SK-N-SH (cell line): ENCODE results near the gene MEG3. TPM values are rescaled to one million over a fixed set of nuclear protein-coding genes. Genes with fewer than 3 reads are reported as not detected.

Experiments used
- CTCF ChIA-PET: fragments of 300-600, 350-600 bp; formaldehyde crosslinking; extraction: SDS; loops from one replicate; lab custom pipeline; 2021; lab: Yijun Ruan, JAX
- POLR2A ChIA-PET: fragments of 350-600 bp; sonication (Branson Sonifier 250); formaldehyde crosslinking; extraction: SDS; loops from one replicate; lab custom pipeline; 2020; ENCODE audit warnings: antibody characterized with exemption, inconsistent platforms; lab: Yijun Ruan, JAX
- DNase-seq: peaks from one replicate; pipeline ENCODE4 v3.0.0; 2012
- H2AFZ ChIP-seq: fragments of 200-600 bp; sonication (generic); 2 replicates; pipeline ENCODE4 v1.8.1; 2016; ENCODE audit warnings: antibody characterized with exemption, mild to moderate bottlenecking, low read depth
- H3F3A ChIP-seq: fragments of 200-600 bp; sonication (generic); replicated peaks from 2 replicates; pipeline ENCODE3; 2016; ENCODE audit warnings: antibody characterized with exemption, mild to moderate bottlenecking; ENCODE audit not compliant: insufficient read depth
- H3K27ac ChIP-seq, 2 experiments: fragments of 200-500 bp in 1 of 2; fragments of 200-600 bp in 1 of 2; sonication (Bioruptor generic) in 1 of 2; sonication (generic), shearing (Covaris generic) in 1 of 2; 2 replicates each; pipeline versions ENCODE4 v1.5.1 to v1.6.1; 2014 to 2016; ENCODE audit warnings: low read depth in 2 of 2, inconsistent platforms in 1 of 2, low read length in 1 of 2, mild to moderate bottlenecking in 1 of 2, mixed read lengths in 1 of 2
- H3K27me3 ChIP-seq: fragments of 200-600 bp; sonication (generic), shearing (Covaris generic); 2 replicates; pipeline ENCODE4 v1.6.1; 2016; ENCODE audit warnings: mixed run types; ENCODE audit not compliant: insufficient read depth
- H3K36me3 ChIP-seq, 2 experiments: fragments of 200-500 bp in 1 of 2; fragments of 200-600 bp in 1 of 2; sonication (Bioruptor generic) in 1 of 2; sonication (generic) in 1 of 2; replicated peaks in 1 of 2; 2 replicates each; pipeline versions ENCODE3 to v1.5.1; 2014 to 2016; ENCODE audit warnings: low read length in 1 of 2, mild to moderate bottlenecking in 1 of 2; ENCODE audit not compliant: insufficient read depth in 2 of 2, control insufficient read depth in 1 of 2
- H3K4me1 ChIP-seq, 2 experiments: fragments of 200-500 bp in 1 of 2; fragments of 200-600 bp in 1 of 2; sonication (Bioruptor generic) in 1 of 2; sonication (generic), shearing (Covaris generic) in 1 of 2; 2 replicates each; pipeline versions ENCODE4 v1.5.1 to v1.6.1; 2014 to 2016; ENCODE audit warnings: low read depth in 1 of 2, low read length in 1 of 2, mixed run types in 1 of 2; ENCODE audit not compliant: insufficient read depth in 2 of 2, control insufficient read depth in 1 of 2
- H3K4me2 ChIP-seq: fragments of 200-600 bp; sonication (generic), shearing (Covaris generic); 2 replicates; pipeline ENCODE4 v1.6.1; 2017; ENCODE audit warnings: mixed run types
- H3K4me3 ChIP-seq, 2 experiments: fragments of 200-500 bp in 1 of 2; fragments of 200-600 bp in 1 of 2; sonication (Bioruptor generic) in 1 of 2; sonication (generic), shearing (Covaris generic) in 1 of 2; 2 replicates each; pipeline versions ENCODE4 v1.5.1 to v1.8.1; 2014 to 2016; ENCODE audit warnings: low read depth in 2 of 2, inconsistent platforms in 1 of 2, low read length in 1 of 2, mild to moderate bottlenecking in 1 of 2, mixed read lengths in 1 of 2, moderate library complexity in 1 of 2
- H3K79me2 ChIP-seq: fragments of 200-600 bp; sonication (generic); 2 replicates; pipeline ENCODE4 v1.8.1; 2017; ENCODE audit warnings: mild to moderate bottlenecking; ENCODE audit not compliant: insufficient read depth
- H3K9ac ChIP-seq: fragments of 200-600 bp; sonication (generic); 2 replicates; pipeline ENCODE4 v1.6.1; 2017; ENCODE audit warnings: mixed run types
- H3K9me2 ChIP-seq: fragments of 200-600 bp; sonication (generic); 2 replicates; pipeline ENCODE4 v1.6.1; 2017; ENCODE audit warnings: mixed run types
- H3K9me3 ChIP-seq: fragments of 200-600 bp; sonication (generic); 2 replicates; pipeline ENCODE4 v1.6.1; 2017; ENCODE audit warnings: mixed run types, mild to moderate bottlenecking, moderate library complexity
- H4K20me1 ChIP-seq: fragments of 200-600 bp; sonication (generic); 2 replicates; pipeline ENCODE4 v1.6.1; 2017; ENCODE audit warnings: mild to moderate bottlenecking, mixed run types; ENCODE audit not compliant: insufficient read depth
- CHD2 ChIP-seq: fragments of 150-350 bp; IDR thresholded peaks from 2 replicates; pipeline ENCODE4 v1.6.1; 2018; ENCODE audit warnings: low read length; ENCODE audit not compliant: partially characterized antibody
- CTCF ChIP-seq: fragments of 200-600 bp; sonication (generic); IDR thresholded peaks from 2 replicates; pipeline ENCODE4 v1.6.1; 2017; ENCODE audit warnings: antibody characterized with exemption, mild to moderate bottlenecking, moderate library complexity
- ELF1 ChIP-seq: IDR thresholded peaks from 2 replicates; pipeline ENCODE4 v1.4.0; 2012
- EP300 ChIP-seq, 2 experiments: IDR thresholded peaks; 2 replicates each; pipeline versions ENCODE4 v1.4.0 to v1.6.1; 2012; ENCODE audit warnings: borderline replicate concordance in 1 of 2, low read depth in 1 of 2, low read length in 1 of 2
- FOSL2 ChIP-seq: IDR thresholded peaks from 2 replicates; pipeline ENCODE4 v1.4.0; 2012; ENCODE audit warnings: low read depth, mild to moderate bottlenecking, moderate library complexity, borderline replicate concordance
- FOXM1 ChIP-seq: IDR thresholded peaks from 2 replicates; pipeline ENCODE4 v1.4.0; 2012; ENCODE audit warnings: low read depth, mild to moderate bottlenecking
- GATA2 ChIP-seq: sonication (generic); formaldehyde crosslinking; IDR thresholded peaks from 2 replicates; pipeline ENCODE4 v1.5.0; 2020; ENCODE audit warnings: mild to moderate bottlenecking, missing genetic modification reagents
- JUND ChIP-seq: IDR thresholded peaks from 2 replicates; pipeline ENCODE4 v1.4.0; 2012
- PBX3 ChIP-seq: IDR thresholded peaks from 2 replicates; pipeline ENCODE4; 2012
- POLR2AphosphoS5 ChIP-seq: IDR thresholded peaks from 2 replicates; pipeline ENCODE4 v1.6.1; 2012; ENCODE audit warnings: low read depth, low read length
- RAD21 ChIP-seq: IDR thresholded peaks from 2 replicates; pipeline ENCODE4 v1.6.1; 2012; ENCODE audit warnings: mild to moderate bottlenecking, low read length
- RCOR1 ChIP-seq: fragments of 150-350 bp; IDR thresholded peaks from 2 replicates; pipeline ENCODE4 v1.6.1; 2017; ENCODE audit warnings: antibody characterized with exemption, low read length
- RFX5 ChIP-seq: IDR thresholded peaks from 2 replicates; pipeline ENCODE4 v1.6.1; 2012; ENCODE audit warnings: mild to moderate bottlenecking, improper control_type of control experiment, low read length
- TAF1 ChIP-seq: IDR thresholded peaks from 2 replicates; pipeline ENCODE4 v1.6.1; 2012; ENCODE audit warnings: low read depth, mild to moderate bottlenecking, low read length, moderate library complexity, borderline replicate concordance
- TCF12 ChIP-seq: IDR thresholded peaks from 2 replicates; pipeline ENCODE4 v1.4.0; 2012
- ZBTB33 ChIP-seq: IDR thresholded peaks from 2 replicates; pipeline ENCODE4 v1.4.0; 2012; ENCODE audit warnings: low read depth, borderline replicate concordance
- WGBS: methylation state at CpG from one replicate; pipeline ENCODE4 v1.1.6; 2017; ENCODE audit warnings: low lambda C conversion rate; 5-methylcytosine and 5-hydroxymethylcytosine counted together
- polyA plus RNA-seq, 3 experiments: library from polyadenylated mRNA; depleted of rRNA; stranded (reverse); fragments of >200 nt; gene quantifications; 2 replicates each; pipeline ENCODE4 v1.2.3, GENCODE V29; 2012

The MEG3 gene
- polyA plus RNA-seq, 1 of the 3 experiments (the other 2 are of a cell fraction): not detected

- DNase-seq: no peak
- Histone ChIP-seq H3K9ac (no peak overlapping the region), H3F3A (no peaks in the 10 kb centered on the region), H3K4me2 (no peak overlapping the region), H3K9me2 (no peaks in the 10 kb centered on the region), H3K79me2 (no peaks in the 10 kb centered on the region), H3K4me3 (no peak overlapping the region), H3K4me1 (no peaks in the 10 kb centered on the region), H3K27me3 (no peaks in the 10 kb centered on the region), H4K20me1 (no peaks in the 10 kb centered on the region), H3K36me3 (no peaks in the 10 kb centered on the region), H3K9me3 (no peaks in the 10 kb centered on the region), H3K27ac (no peak overlapping the region), H2AFZ (no peak overlapping the region)
- WGBS: no CpG with 5 or more reads among the region's 13 CpGs
- TF ChIP-seq FOSL2 (no peak), JUND (no peak), GATA2 (CRISPR knock-in tag) (no peak), PBX3 (no peak), ZBTB33 (no peak), TAF1 (no peak), ELF1 (no peak), FOXM1 (no peak), RCOR1 (no peak), TCF12 (no peak), CTCF (no peak), EP300 (IDR thresholded peaks at IDR 0.05; ENCODE audit: borderline replicate concordance in 1 of 2, low read depth in 1 of 2, low read length in 1 of 2) (no peak), RAD21 (no peak), RFX5 (no peak), POLR2AphosphoS5 (no peak), CHD2 (no peak)
- ChIA-PET CTCF (interaction anchor here (0.9 to 1.0 kb wide), 2 partner anchors 11 to 14 kb away, joined by 3 read pairs; no protein-coding TSS in a partner anchor), POLR2A (no interaction called here)
Measured at GRCh38 chr14:100804138-100804537, 21.8 kb upstream of the MEG3 start.
